GM12872 (cell line): ENCODE data around the gene IGFBP6.

ENCODE experiments used
- TF ChIP-seq, protein P1 (sequence below): IDR thresholded peaks from 3 replicates; pipeline ENCODE4 v1.5.1; 2011; ENCODE audit warnings: low read depth, mild to moderate bottlenecking, low read length, moderate library complexity; ENCODE audit not compliant: insufficient read depth

IGFBP6 gene

DNA sequence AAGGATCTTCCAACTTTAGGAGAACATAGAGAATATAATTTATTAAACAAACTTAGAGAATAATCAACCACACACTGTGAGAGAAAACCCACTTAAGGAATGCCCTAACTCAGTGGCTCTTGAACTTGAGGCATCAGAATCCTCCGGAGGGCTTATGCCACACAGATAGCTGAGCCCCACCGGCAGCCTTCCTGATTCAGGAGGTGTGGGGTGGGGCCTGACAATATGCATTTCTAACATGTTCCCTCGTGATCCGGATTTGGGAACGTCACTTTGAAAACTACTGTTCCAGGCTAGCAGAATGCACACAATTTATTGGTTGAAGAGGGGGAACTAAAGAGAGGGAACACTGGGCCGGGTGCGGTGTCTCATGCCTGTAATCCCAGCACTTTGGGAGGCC is 3.8 kb downstream of the IGFBP6 start:
- TF ChIP-seq, protein P1, sequence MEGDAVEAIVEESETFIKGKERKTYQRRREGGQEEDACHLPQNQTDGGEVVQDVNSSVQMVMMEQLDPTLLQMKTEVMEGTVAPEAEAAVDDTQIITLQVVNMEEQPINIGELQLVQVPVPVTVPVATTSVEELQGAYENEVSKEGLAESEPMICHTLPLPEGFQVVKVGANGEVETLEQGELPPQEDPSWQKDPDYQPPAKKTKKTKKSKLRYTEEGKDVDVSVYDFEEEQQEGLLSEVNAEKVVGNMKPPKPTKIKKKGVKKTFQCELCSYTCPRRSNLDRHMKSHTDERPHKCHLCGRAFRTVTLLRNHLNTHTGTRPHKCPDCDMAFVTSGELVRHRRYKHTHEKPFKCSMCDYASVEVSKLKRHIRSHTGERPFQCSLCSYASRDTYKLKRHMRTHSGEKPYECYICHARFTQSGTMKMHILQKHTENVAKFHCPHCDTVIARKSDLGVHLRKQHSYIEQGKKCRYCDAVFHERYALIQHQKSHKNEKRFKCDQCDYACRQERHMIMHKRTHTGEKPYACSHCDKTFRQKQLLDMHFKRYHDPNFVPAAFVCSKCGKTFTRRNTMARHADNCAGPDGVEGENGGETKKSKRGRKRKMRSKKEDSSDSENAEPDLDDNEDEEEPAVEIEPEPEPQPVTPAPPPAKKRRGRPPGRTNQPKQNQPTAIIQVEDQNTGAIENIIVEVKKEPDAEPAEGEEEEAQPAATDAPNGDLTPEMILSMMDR: no peak

DNA sequence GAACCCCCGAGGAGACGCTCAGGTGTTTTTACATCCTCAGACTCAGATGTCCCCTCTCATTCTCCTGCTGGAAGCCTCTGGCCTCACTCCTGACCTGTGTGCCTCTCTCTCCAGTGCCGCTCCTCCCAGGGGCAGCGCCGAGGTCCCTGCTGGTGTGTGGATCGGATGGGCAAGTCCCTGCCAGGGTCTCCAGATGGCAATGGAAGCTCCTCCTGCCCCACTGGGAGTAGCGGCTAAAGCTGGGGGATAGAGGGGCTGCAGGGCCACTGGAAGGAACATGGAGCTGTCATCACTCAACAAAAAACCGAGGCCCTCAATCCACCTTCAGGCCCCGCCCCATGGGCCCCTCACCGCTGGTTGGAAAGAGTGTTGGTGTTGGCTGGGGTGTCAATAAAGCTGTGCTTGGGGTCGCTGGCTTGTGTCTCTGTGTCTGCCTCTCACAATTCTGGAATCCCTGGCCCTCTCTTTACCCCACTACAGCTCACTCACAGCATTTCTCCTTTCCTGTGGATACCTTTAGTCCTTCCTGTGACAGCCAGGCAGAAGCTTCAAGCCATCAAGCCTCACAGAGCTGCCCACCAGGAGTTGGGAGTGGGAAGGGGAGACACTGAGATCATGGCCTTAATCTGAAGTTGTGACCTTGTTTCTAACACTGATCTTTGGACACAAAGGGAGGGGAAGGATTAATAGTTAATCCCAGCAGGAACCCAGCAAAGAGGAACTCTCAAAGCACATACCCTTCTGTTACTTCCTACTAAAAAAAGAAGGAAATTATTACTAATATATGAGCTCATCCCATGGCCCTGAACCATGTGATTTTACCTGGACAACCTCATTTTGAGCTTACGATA is 4.7 kb downstream of the IGFBP6 start:
- TF ChIP-seq, protein P1: no peak

DNA sequence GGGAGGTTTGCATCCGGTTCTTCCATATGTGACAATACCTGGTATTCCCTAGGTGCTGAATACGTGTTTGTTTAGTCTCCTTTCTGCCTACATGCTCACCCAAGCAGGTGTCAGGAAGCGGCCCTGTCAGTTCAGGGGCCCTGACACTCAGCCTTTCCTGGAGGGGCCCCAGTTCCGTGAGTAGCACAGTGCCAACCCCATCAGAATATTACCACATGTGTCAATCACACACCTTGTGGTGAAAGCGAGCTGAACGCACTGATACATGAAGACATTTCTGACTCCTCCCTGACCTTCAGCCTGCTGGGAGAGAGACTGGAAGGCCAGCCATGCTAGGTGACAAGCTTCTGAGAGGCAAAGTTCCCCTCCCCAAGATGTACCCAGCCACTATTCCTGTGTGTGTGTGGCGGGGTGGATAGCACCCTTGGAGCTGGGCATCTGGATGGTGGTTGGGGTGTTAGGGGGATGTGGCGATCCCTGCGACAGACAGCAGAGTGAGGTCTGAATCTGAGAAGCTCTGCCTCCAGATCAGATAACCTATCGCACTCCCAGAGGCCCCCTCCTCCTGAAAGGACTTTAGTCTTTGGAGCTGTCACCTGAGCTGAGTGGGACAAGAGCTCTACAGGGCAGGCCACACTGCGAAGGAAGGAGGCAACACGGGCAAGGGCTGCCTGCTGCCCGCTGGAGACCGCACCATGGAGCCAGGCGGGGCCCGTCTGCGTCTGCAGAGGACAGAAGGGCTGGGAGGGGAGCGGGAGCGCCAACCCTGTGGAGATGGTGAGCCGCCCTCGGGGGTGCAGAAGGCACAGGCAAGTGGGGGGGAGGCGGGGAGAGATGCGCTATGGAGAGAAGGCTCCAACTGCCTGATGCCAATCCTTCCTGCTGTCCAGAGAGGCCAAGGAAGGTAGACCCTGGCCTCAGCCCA is 5.7 kb downstream of the IGFBP6 start, which contains the start of gene SOAT2:
TSS of gene SOAT2 (plus strand) at position 604 of the 925 bp plus-strand sequence. CDS start at position 696, 92 bp downstream.
- TF ChIP-seq, protein P1: no peak

DNA sequence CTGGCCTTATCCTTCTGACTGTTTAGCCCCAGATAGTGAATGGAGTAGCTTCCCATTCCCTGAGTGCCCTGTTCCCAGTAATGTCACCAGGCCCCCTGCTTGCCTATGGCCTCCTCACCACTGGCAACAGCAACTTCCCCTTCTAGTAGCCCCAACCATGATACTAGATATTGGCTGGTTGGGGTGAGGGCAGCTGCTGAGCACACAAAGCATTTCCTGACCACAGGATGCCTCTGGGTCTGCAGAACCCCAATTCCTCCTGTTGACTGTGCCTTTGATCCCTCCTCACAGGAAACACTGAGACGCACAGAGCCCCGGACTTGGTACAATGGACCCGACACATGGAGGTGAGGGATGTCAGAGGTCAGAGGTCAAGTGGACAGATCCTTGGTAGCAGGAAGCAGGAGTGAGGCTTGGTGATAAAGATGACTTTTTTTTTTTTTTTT is 6.4 kb downstream of the IGFBP6 start:
- TF ChIP-seq, protein P1: no peak

DNA sequence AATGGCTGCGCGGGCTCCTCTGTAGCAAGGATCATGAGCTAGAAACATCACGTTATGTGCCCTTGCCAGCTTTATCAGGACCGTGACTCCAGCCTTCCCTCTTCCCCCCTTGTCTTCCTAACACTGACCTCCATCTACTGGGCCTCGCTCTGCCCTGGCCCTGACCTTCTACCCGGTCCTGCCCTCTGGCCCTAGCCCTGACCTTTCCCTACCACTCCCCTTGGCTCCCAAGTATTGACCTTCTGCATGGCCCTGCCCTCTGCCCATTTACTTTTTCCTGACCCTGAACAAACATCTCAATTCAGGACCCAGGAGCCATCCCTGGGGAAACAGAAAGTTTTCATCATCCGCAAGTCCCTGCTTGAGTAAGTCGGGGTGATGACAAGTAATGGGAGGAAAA is 7.8 kb downstream of the IGFBP6 start:
- TF ChIP-seq, protein P1: no peak

DNA sequence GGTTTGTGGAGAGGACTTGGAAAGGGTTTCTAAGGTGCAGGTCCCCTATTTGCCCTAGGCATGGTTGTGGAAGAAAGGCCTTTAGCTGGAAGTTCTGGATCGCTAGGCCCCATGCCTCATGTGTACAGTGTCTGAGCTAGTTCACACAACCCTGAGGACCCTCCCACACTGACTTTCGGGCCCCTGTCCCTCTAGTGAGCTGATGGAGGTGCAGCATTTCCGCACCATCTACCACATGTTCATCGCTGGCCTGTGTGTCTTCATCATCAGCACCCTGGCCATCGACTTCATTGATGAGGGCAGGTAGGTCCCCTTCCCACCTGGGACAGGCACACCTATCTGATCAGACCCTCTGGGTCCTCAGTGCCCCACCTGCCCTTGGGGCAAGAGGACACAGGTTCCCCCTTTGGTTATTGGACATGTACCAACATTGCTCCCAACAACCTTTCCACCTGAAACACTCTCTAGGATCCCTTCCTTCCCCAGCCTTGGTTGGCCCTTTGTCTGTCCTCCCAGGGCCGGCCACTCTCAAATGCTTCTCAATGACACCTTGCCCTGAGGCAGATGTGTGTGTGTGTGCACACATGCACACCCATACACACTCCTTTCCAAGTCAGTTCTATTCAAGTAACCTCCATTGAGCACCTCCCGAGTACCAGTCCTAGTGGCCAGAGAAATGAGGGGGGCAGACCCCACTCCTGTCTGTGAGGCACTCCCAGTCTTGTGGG is 8.4 kb downstream of the IGFBP6 start:
- TF ChIP-seq, protein P1: no peak
